GM19372 (cell line): Measurements from ENCODE around the gene TMEM181.

Experiments used
- ATAC-seq: cut with Tn5 transposase; IDR thresholded peaks from one replicate; pipeline ENCODE4 v1.9.1; 2021; ENCODE audit warnings: mild to moderate bottlenecking, low read depth, moderate library complexity; ENCODE audit not compliant: unreplicated experiment

The TMEM181 gene

DNA sequence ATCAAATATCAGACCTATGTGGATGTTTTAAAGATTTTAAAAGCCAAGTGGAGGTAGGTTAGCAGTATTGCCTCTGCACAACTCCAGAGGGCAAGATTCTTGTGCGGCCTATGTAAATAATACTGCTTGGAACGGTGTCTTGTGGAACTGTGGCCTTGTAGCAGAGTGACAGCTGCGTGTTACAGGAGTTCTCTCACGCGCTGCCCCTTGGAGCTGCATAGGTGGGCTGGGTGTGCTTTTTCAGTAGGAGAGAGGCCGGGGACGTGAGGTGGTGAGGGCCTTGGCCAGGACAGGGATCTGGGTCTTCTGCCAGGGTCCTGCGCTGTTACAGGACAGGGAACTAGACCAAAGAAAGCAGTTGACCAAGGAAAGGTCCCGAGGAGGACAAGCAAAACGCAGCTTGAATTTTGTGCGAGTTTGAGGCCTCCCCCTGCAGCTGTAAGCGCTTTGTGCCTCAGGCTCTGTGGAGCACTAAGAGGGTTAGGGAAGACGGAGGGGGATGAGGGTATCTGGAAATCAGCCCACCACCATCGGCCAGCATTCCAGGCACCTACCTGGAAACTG is 1.5 kb downstream of the TMEM181 start:
- no peak for ATAC-seq

DNA sequence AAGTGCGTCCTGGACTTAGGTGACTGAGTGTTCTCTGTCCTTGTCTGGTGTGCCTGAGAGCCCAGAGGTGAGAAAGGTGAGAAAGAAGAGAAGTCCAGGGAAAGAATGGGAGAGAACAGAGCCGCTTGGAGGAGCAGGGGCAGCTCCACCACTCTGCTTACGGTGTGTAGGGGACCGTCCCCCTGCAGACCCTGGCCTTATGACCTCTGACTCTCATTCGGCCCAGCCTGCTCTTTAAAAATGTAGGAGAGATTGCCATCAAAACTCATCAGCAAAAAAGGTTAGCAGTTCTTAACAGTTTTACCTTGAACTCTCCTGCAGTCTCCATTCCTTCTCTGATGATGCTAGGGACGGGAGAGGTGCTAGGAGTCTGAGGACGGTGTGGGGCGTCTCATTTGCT is 2.0 kb downstream of the TMEM181 start:
- ATAC-seq = no peak

DNA sequence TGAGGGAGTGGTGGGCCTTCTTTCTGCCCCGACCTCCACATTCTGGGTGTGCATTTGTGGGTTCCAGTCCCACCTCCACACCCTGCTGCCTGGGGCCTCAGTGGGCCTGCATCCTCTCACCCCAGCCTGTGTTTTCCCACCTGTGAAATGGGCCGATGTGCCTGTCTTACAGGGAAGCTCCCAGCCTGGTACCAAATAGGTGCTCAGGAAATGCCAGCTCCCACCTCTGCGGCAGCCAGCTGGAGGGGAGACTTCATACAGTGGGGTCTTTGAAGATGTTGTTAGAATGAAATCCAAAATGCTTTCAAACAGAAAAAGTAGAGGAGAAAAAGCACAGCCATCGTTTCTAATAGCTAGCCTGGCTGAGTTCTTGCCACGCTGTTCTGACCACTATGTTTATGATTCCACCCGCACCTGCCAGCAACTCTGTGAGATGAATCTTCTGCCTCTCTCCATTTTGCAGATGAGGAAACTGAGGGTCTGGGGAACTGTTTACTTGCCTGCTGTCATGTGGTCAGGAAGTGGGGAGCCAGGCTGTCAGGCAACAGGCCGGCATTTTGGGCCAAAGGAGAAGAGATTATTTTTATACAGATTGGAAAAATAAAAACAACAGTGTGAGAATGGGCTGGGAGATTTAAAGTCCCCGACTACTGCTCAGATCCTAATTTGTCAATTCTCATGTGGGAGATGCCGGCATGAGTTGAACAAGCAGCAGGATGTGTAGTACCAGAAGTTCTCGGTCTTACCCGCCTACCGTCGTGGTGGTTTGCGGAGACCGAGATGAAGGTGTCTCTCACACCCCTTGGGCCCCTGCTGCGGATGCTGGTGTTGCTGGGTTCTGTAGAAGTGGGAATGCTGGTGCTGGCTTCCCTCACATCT is 4.6 kb downstream of the TMEM181 start:
- ATAC-seq = no peak

DNA sequence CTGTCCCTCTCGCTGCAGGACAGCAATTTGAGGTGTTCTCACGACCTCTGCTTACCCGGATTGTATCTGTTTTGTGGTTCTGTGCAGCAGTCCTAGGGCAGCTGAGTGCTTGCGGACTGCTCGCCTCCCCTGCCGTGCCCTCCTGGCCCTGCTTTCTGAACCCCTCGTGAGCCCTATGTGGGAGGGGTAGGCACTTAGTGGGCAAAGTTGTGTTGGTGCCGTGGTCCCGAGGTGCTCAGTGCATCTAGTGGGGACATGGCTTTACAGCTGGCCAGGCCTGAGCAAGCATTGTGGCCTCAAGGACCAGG is 5.2 kb downstream of the TMEM181 start:
- ATAC-seq = no peak

DNA sequence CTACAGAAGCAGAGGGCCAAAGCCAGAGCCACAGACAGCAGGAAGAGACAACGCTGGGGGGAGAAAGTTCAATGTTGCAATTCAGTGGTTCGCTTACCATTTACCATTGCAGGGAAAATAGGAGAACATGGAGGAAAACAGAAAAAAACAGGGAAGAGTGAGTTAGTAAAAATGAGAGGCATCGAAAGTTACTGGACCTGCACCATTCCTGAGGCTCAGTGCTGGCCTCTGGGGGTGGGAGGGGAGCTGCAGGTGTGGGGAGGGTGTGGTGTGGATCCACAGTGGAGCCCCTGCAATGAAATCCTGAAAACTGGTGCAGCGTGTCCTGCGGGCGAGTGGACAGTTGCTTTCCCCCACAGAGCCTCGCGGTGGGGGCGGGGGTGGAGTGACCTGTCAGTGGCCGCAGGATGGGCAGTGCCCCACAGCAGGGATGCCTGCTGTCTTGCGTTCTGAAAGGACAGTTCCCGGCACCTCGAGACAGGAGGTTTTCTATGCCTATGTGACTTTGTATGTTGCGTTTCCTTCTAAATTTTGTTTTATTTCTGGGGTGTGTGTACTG is 5.7 kb downstream of the TMEM181 start:
- no peak for ATAC-seq

DNA sequence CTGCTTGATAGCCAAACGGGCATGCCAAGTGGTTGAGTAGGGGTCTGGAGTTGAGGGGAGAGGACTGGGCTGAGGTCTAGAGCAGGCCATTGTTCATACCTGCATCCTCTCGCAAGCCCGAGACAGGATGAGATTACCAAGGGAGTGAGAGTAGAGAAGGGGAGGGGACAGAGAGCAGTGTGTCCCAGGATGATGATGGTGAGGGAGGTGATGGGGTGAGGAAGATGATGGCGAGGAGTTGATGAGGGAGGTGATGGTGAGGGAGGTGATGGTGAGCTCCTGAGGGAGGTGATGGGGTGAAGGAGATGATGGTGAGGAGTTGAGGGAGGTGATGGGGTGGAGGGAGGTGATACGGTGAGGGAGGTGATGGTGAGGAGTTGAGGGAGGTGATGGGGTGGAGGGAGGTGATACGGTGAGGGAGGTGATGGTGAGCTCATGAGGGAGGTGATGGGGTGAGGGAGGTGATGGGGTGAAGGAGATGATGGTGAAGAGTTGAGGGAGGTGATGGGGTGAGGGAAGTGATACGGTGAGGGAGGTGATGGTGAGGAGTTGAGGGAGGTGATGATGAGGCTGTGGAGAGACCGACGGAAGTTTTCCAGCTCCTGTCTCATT is 6.4 kb downstream of the TMEM181 start:
- ATAC-seq = no peak

DNA sequence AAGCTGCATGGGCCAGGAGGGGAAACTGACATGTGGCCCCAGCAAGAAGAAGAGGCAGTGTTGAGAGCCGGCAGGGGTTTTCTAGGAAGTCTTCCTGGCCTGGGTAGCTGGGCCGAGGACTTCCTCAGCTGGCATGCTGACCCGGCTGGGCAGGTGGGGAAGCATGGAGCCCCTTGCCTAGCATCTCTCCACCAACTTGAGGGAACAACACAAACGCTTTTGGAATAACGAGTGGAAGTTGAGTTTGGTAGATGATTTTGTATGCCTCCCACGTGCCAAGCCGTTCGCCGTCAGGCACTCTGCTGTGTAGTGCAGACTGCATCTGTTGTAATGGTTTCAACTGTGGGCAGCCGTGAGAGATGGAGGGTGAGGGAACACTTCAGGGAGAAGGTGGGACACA is 7.3 kb downstream of the TMEM181 start:
- no peak for ATAC-seq

DNA sequence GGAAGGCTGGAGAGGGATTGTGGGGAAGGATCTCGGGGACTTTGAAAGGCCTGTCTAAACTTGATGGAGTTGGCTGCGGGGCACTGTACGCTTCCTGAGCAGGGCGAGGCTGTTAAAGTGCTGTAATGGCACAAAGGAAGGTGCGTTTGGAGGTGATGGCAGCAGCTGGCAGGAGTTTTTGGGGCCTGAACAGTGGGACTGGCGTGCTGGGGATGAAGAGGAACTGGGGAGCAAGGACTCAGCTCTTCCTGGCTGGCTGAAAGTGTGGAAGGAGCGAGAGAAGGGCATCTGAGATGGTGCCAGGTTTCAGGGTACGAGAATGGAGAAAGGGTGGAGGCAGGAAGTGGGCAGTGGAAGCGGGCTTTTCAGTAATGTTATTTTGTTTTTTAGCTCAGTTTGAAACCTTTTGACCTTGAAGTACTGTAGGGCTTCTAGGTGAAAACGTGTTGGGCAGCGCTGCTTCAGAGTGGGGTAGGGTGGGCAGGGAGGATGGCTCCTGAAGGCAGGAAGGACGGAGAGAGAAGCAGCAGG is 8.0 kb downstream of the TMEM181 start:
- ATAC-seq = no peak

DNA sequence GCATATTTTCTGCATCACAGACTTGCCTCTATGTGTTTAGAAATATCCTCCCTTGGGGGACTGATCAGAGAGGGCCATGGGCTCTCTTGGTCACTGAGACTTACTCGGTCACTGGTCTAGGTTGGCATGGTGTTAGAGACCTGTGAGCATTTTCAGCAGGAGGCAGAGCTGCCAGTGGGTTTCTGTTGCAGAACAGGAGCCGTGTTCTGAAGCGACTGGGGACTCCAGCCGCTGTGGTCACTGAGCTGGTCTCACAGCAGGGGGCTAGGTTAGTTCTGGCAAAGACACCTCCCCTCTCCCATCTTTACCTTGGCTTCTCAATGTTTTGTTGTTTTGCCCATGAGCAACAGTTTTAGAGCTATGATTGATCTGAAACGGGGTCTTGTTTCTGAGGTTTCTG is 8.7 kb downstream of the TMEM181 start:
- no peak for ATAC-seq

DNA sequence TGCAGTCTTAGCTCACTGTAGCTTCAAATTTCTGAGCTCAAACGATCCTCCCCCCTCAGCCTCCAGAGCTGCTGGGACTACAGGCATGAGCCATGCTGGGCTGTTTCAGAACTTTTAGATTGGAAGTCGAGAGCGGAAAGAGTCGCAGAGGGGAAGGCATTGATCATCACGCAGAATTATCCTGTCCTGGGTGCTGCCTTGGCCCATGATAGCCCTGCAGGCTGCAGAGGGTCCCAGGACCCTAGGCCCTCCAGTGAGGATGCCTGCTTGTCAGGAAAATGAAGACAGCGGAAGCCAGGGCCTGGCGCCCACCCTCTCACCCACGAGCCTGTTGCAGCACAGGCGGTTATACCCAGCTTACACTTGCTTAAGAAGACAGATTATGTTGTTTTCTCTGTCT is 9.1 kb downstream of the TMEM181 start:
- no peak for ATAC-seq

DNA sequence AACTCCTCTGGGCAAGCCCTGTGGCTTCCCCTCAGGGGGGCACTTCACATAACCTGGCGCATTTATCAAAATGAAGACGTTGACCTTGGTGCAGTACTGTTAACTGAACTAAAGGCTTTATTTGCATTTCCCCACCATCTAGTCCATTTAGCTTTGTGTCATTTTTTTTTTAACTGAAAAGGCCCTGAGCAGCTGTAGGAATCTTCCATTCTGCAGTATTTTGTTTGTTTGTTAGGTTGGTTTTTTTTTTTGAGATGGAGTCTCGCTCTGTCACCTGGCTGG is 10.7 kb downstream of the TMEM181 start:
- no peak for ATAC-seq

DNA sequence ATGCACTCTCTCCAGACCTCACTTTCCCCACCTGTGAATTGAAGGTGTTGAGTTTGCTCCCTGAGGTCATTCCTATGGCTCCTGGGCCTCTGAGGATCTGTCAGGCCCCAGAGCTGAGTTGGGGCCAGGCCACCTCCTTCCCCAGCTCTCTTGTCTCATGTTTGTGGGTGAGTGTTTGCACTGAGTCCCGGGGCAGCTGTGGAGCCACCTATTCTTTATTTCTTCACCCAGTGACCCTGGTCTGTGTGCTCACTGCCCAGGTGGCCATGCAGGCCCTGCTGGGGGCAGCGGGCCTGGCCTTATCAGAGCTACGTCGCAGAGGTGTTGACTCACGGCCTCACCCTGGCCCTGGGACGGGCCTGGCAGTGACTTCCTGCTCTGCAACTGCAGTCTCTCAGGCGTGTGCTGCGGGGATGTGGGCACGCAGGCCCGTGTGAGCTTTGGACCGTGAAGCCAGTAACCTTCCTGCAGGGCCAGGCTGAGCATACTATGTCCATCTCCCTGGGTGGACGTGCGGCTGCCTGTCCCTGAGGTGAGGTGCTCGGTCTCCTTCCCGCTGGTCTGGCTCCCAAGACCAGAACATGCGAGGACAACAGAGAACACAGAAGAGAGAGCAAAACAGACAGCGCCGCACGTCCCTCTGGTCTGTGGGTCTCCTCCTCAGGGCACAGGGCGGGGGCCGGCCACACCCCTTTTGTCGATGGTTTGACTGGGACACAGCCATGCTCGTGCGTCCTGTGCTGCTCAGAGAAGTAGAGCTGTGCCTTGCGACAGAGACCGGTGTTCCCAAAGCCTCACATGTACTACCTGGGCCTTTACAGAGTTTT is 12.1 kb downstream of the TMEM181 start:
- ATAC-seq = no peak

DNA sequence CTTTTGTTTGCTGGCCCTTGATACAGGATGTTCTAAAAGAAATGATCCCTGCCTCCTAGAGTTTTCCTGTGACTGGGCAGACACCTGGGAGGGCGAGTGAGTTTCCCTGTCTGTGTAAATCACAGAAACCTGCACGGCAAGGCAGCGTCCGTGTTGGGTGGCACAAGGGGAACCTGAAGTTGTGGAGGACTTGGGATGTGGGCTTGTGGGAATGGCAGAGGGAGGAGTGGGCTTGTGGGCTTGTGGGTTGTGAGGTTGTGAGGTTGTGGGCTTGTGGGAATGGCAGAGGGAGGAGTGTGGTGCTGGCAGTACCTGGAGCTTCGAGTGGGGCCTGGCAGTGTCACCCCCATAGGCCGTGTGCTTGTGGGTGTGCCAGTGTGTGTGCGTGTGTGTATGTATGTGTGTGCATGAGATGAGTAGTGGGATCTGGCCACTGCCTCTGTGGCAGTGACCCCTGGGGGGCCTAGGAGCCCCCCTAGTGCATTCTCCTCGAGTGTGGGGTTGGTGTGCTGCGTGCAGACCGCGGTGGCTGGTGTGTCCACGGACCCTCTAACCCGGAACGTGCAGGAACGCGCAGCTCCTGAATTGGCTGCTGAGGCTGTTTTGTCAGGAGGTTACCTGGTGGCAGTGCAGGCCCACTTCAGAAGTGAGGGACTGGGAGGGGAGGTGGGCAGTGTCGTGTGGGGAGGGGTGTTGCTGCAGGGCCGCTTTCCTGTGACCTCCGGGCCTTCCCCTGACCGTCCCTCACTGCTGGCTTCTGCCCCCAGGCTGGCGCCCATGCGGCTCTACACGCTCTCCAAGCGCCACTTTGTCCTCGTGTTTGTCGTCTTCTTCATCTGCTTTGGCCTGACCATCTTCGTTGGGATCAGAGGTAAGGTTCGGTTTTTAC is 13.0 kb downstream of the TMEM181 start:
- no peak for ATAC-seq

DNA sequence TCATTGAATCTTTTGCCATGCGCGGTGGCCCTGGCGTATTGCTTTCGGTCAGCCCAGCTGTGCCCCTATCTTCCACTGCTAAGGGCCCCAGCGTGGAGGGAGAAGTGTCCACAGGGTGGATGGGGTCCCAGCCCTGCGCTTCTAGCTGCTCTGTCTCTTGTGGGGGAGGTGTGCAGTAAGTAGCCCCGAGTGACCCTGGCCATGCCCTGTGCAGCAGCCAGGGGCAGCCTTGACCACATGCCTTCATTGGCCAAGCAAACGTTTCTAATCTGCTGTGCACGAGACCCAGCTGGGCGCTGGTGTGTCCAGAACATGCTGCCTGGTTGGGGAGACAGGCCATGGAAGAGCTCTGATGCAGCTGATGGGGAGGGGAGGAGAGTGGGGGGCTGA is 13.6 kb downstream of the TMEM181 start:
- ATAC-seq = no peak

DNA sequence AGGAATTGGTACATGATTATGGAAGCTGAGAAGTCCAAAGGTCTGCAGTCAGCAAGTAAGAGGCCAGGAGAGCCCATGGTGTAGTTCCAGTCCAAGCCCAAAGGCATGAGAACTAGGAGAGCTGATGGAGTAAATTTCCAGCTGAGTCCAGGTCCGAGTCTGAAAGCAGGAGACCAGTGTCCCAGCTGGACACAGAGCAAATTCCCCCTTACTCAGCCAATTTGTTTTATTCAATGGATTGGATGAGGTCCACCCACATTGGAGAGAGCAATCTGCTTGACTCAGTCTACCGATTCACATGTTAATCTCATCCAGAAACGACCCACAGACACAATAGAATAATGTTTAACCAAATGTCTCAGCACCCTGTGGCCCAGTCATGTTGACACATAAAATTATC is 14.9 kb downstream of the TMEM181 start:
- no peak for ATAC-seq

DNA sequence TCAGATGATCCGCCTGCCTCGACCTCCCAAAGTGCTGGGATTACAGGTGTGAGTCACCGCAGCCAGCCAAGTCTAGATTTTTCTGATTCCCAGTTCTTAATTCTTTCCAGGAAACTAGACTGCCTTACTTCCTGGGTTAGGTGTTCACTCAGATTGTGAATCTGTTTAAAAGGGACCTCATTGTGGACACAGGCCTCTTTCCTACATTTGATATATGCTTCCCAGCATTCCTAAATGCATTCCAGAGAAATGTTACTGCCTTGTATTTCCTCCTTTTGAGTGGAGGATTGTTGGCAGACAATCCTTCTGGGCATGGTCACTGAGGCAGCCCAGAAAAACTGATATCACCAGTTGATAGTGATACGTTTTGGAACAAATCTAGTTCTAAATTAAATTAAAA is 15.7 kb downstream of the TMEM181 start:
- ATAC-seq = no peak

DNA sequence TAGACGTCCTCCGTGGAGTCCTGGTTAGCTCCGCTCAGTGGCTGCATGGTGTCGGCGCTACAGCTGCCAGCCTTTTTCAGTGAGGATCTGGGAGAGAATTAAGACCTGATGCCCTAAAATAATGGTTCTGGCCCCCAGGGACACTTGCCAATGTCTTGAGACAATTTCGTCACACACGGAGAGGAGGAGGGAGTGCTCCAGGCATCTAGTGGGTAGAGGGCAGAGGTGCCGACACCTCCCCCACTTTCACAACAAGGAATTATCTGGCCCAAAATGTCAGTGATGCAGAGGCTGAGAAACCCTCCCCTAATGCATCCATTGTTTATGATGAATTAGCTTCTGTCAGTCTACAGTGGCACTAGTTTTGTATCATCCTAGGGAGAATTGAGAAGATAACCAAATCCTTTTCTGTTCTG is 24.4 kb downstream of the TMEM181 start:
- no peak for ATAC-seq

DNA sequence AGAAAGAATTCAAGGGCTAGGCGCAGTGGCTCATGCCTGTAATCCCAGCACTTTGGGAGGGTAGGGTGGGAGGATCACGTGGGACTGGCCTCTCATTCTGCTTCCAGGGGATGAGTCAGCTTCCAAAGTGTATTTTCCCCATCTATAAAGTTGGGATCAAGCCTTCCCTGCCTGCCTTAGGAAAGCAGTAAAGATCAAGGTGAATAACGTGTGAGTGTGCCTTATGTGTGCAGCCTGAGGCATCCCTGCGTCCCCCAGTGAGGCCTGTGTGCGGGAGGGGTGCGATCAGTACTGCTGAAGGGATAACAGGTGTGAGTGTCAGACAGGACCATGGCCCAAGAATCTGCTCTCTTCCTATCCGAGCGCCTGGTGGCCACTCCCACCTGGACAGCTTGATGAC is 26.8 kb downstream of the TMEM181 start:
- ATAC-seq = no peak

DNA sequence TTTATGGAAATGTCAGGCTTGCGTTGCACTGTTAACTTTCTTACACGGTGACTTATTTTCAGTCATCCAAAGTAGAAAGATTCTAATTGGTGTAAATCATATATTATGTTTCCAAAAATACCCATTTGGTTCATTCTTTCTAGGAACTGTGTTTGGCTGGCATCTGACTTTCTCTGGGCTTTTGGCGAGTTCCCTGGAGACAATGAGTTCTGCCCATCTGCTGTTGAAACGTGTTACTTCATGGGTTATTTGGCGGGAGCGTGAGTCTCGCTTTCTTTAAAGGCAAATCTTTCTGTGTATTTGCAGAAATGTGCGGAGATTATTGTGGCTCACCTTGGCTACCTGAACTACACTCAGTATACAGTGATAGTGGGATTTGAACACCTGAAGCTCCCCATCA is 29.5 kb downstream of the TMEM181 start:
- no peak for ATAC-seq
